ENCODE data around the gene CFAP298.
"Not testable (repeated sequence)": the region's sequence is repeated elsewhere in the genome, so short reads cannot be mapped to it uniquely, and the experiment has no call there.

The CFAP298 gene

GRCh38 chr21:32612075-32612998, at the start of gene CFAP298:
Gene CFAP298, minus strand, starts transcription at chr21:32612377. Its CDS starts 134 bp downstream, at chr21:32612243.
- peak; percentile 83 for DNase-seq (ENCODE audit: low spot score)

- DNase-seq (ENCODE audit: low spot score): not testable (repeated sequence)
Measured at GRCh38 chr21:32661026-32661782, 49.0 kb upstream of the CFAP298 start.

- no peak for DNase-seq (ENCODE audit: low spot score)
Measured at GRCh38 chr21:32658524-32658923, 46.3 kb upstream of the CFAP298 start.

- peak; percentile 51 for DNase-seq (ENCODE audit: low spot score)
Measured at GRCh38 chr21:32653326-32653901, 41.2 kb upstream of the CFAP298 start.

GRCh38 chr21:32648165-32648564, 36.0 kb upstream of the CFAP298 start:
- DNase-seq (ENCODE audit: low spot score): no peak

GRCh38 chr21:32645261-32646182, 33.3 kb upstream of the CFAP298 start:
- no peak for DNase-seq (ENCODE audit: low spot score)

GRCh38 chr21:32641710-32642698, 29.8 kb upstream of the CFAP298 start:
- DNase-seq (ENCODE audit: low spot score): no peak

- DNase-seq (ENCODE audit: low spot score): no peak
Measured at GRCh38 chr21:32626621-32627196, 14.5 kb upstream of the CFAP298 start.

GRCh38 chr21:32618218-32618617, 6.0 kb upstream of the CFAP298 start:
- not testable (repeated sequence) for DNase-seq (ENCODE audit: low spot score)

- DNase-seq (ENCODE audit: low spot score): no peak
Measured at GRCh38 chr21:32613436-32614043, 1.4 kb upstream of the CFAP298 start.

- DNase-seq (ENCODE audit: low spot score): no peak
Measured at GRCh38 chr21:32612999-32613337, 791 bp upstream of the CFAP298 start.

- DNase-seq (ENCODE audit: low spot score): peak; percentile 27
Measured at GRCh38 chr21:32611471-32611997, 643 bp downstream of the CFAP298 start.

GRCh38 chr21:32610940-32611339, 1.2 kb downstream of the CFAP298 start:
- not testable (repeated sequence) for DNase-seq (ENCODE audit: low spot score)

- no peak for DNase-seq (ENCODE audit: low spot score)
Measured at GRCh38 chr21:32608851-32609250, 3.3 kb downstream of the CFAP298 start.

- no peak for DNase-seq (ENCODE audit: low spot score)
Measured at GRCh38 chr21:32605469-32605868, 6.7 kb downstream of the CFAP298 start.

GRCh38 chr21:32604464-32604863, 7.7 kb downstream of the CFAP298 start:
- DNase-seq (ENCODE audit: low spot score): no peak

- DNase-seq (ENCODE audit: low spot score): no peak
Measured at GRCh38 chr21:32603131-32603530, 9.0 kb downstream of the CFAP298 start.

- no peak for DNase-seq (ENCODE audit: low spot score)
Measured at GRCh38 chr21:32602099-32602498, 10.1 kb downstream of the CFAP298 start.

GRCh38 chr21:32599526-32599925, 12.7 kb downstream of the CFAP298 start:
- DNase-seq (ENCODE audit: low spot score): no peak
